Motor neuron (in vitro differentiated cells): ENCODE results near the gene GRK1. TPM values are rescaled to one million over a fixed set of nuclear protein-coding genes. Genes with fewer than 3 reads are reported as not detected.
A peak's percentile ranks its signal among the peaks of the same experiment; 100 is the strongest.

Source experiments
- ATAC-seq, 8 experiments: fragments of 200-7000 bp; cut with Tn5 transposase; replicated peaks in 6 of 8; 2 replicates each; pipeline ENCODE4 v1.8.0; 2021; ENCODE audit warnings: mild to moderate bottlenecking in 8 of 8, moderate library complexity in 8 of 8
- H3K27ac ChIP-seq, 2 donors: fragments of 250-450 bp; sonication (Bioruptor Pico); 2 replicates each; pipeline ENCODE4 v1.9.0; 2021; ENCODE audit warnings: antibody characterized with exemption in 2 of 2, mild to moderate bottlenecking in 2 of 2, moderate library complexity in 1 of 2
- H3K4me1 ChIP-seq, 2 donors: fragments of 250-450 bp; sonication (Bioruptor Pico); replicated peaks in 1 of 2; 2 replicates each; pipeline ENCODE4 v1.6.1; 2021; ENCODE audit warnings: antibody characterized with exemption in 2 of 2, mild to moderate bottlenecking in 2 of 2, moderate library complexity in 1 of 2
- H3K4me3 ChIP-seq, 5 donors: fragments of 250-450 bp; sonication (Bioruptor Pico); 2 replicates each; pipeline ENCODE4 v1.9.0; 2021; ENCODE audit warnings: antibody characterized with exemption in 5 of 5, mild to moderate bottlenecking in 5 of 5, moderate library complexity in 4 of 5
- WGBS, 10 experiments: fragments of 450-650 bp; shearing (Covaris generic); methylation state at CpG; one replicate each; pipeline ENCODE4 v1.0.0; 2022; 5-methylcytosine and 5-hydroxymethylcytosine counted together
- in situ Hi-C, 9 experiments: fragments of 400-800 bp; cut with MboI; loops; one replicate each; pipeline ENCODE4 v1.15.0; 2021; ENCODE audit warnings: low sequenced_read_pairs in 9 of 9, low pct_unique_long_range_greater_than_20kb in 2 of 9; ENCODE audit not compliant: unreplicated experiment in 9 of 9
- total RNA-seq, 8 experiments: library from RNA; unstranded; fragments of 300-600 nt; gene quantifications; 2 replicates each; pipeline versions ENCODE4 v1.2.3 to v1.2.4, GENCODE V29; 2022

GRK1 gene
- total RNA-seq, 8 experiments from 2014 or later, result under 0.01 to 1.1 (median 0.38) TPM; not detected in 1

DNA sequence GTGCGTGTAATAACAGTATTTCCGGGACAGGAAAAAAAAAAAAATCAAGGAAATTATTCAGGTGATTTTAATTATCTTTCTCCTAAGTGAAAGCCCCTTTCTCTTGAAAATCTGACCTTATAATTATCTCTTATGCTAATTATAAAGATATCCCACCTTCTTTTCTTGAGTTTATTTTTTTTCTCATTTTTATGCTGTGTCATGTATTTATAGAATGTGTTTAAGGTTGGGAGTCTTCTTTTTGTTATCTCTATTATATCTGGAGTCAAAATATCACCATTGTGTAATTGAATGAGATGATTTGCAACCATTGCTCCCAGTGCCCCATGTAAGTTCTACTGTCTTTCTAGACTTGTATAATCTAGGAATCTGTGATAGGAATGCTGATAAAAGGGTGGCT is 95.1 kb downstream of the GRK1 start:
- 80 to 100% (median 89%) methylated on average over 1 to 2 of the region's 2 CpGs; no CpG with 5 or more reads in 1 of the 10 experiments for WGBS, 10 experiments
- ATAC-seq, result no peak
- Histone ChIP-seq H3K4me3 (no peak overlapping the region), H3K27ac (no peak overlapping the region), H3K4me1 (peaks cover 11 to 35% of the 10 kb centered on the region in 2 donors)
- in situ Hi-C loops, result no loop called here

DNA sequence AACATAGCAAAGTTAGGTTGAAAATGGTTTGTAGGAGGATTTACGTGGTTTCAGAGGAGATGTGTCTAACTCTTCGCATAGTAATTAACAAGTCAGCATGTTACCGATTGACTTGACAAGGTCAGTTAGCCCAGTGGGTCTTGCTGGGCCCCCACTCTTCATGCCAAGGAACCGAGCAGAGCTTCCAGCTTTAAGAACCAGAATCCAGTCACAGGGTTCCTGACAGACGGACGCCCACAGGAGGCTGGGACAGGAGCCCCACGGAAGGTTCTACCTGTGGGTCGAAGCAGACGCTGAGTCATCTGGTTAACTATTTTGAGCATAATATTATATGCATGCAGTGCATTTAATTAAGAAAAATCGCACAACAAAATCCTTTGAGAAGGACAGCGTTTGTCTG is 95.5 kb downstream of the GRK1 start:
- no peak for ATAC-seq
- WGBS, 10 experiments, result 70 to 95% (median 80%) methylated on average over 2 to 11 of the region's 11 CpGs; no CpG with 5 or more reads in 3 of the 10 experiments
- no peak overlapping the region for H3K27ac ChIP-seq
- no peak overlapping the region for H3K4me3 ChIP-seq
- in situ Hi-C loops, result no loop called here
- peaks cover 11 to 35% of the 10 kb centered on the region in 2 donors for H3K4me1 ChIP-seq

DNA sequence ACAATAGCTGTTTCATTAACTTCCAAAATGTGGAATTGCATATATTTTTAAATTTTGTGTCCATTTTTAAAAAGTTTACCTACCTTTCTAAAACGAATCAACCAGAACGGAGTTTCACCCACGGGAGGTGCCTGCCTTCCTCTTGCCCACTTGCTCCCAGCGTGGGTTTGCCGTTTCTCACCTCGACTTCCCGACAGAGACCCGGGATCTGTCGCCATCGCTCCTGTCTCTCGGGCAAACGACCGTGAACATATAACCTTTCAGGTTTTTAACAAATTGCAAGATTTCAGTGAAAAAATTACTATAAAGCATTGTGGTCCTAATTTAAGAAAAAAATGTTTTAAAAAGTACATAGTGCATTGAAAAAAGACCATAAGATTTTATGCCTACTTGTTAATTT is 96.2 kb downstream of the GRK1 start:
- no peak for ATAC-seq
- Histone ChIP-seq H3K4me3 (no peak overlapping the region), H3K27ac (no peak overlapping the region), H3K4me1 (peaks cover 11 to 31% of the 10 kb centered on the region in 2 donors)
- 83 to 94% (median 88%) methylated on average over 5 to 13 of the region's 13 CpGs; no CpG with 5 or more reads in 1 of the 10 experiments for WGBS, 10 experiments
- in situ Hi-C loops, result no loop called here

DNA sequence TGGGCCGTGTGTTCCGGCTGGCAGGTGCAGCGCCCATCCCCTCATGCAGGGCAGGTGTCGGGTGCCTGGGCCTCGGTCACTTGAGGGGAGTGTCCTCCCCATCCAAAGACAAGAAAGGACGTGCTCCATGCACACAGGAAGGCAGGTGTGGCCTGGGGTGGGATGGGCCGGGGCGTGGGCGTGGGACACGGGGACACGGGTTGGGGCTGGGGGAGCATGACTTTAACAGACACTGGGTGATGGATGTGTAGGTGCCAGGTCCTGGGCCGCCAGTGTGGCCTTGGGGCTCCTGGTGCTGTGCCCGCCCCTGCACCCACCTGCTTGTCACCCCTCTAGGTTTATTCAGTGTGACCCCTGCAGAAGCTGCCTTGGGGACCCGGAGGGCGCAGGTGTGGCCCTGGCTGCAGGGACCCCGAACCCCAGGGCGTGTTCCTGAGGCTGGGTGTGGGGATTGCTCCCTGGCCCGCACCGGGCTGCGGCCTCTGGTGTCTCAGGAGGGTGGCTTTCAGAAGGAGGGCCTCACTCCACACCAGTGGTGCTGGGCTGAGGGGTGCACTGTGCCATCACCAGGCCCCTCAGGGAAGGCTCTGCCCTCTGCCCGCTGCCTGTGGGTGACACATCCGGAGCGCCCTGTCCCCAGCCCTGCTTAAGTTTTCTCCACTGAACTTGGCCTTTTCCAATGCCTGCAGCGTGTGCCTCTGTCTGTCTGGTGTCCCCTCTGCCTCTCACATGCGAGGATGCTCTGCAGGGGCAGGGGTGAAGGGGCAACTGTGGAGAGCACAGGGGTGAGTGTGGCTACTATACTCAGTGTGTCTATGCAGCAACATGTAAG is 97.2 kb downstream of the GRK1 start:
- Histone ChIP-seq H3K27ac (no peak overlapping the region), H3K4me3 (no peak overlapping the region), H3K4me1 (peaks cover 7 to 25% of the 10 kb centered on the region in 2 donors)
- 60 to 100% (median 82%) methylated on average over 1 to 8 of the region's 25 CpGs; no CpG with 5 or more reads in 5 of the 10 experiments for WGBS, 10 experiments
- in situ Hi-C loops, result no loop called here
- peak in 1 of 8 experiments; percentile 3 for ATAC-seq

DNA sequence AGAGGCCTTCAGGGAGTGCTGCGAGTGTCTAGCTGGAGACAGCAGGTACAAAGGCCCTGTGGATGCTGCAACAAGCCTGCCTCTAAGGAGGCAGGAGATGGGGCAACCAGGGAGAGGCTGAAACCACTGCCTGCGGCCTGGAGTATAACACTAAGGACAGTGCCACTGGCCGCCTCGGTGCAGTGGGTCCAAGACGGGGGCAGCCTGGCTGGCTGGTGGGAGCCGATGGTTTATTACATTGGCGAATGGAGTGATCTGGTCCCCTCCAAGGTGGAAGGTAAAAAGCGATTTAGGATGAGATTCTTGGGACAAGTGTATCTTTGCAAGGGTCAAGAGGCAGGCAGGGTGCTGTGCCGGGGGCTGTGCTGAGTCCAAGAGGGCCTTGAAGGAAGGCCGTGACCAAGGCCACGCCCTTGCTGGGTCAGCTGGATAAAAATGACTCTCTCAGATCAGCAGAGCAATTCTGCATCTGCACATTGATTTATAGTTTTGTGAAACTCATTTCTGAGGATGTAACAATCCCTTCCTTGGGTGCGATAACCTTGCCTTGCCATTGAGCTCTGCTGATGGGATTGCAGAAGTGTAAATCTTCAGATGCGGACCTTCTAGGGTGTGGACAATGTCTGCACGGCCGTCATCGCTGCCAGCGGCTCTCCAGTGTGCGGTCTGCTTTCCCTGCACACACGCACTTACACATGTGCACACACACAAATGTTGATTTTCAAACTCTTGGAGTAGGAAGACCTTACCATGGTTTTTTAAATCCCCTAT is 98.0 kb downstream of the GRK1 start:
- Histone ChIP-seq H3K4me3 (no peak overlapping the region), H3K27ac (peak overlapping the region in 1 of 2 donors; percentile 23), H3K4me1 (peaks cover 7 to 21% of the 10 kb centered on the region in 2 donors)
- 50 to 100% (median 91%) methylated on average over 1 to 11 of the region's 19 CpGs; no CpG with 5 or more reads in 3 of the 10 experiments for WGBS, 10 experiments
- peak; percentile 52 to 89 (median 72) for ATAC-seq
- in situ Hi-C loops, result no loop called here

DNA sequence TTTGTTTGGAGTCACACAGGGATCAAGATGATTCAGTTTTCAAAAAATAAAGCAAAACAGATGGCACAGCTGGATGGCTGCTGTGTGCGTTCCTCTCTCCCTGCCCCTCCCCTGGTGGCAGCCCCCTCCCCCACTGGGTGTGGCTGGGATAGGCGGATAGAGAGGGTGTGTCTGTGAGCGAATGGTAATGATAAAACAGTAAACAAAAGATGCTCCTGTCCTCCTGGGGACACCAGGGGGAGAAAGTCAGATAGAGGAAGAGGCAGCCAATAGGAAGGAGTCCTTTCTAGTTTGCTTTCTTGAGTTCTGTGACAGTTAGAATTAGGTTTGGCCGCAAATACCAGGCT is 98.5 kb downstream of the GRK1 start:
- H3K4me1 ChIP-seq, result peaks cover 7 to 21% of the 10 kb centered on the region in 2 donors
- in situ Hi-C loops, result no loop called here
- 0 to 80% methylated on average over 1 to 2 of the region's 4 CpGs; no CpG with 5 or more reads in 8 of the 10 experiments for WGBS, 10 experiments
- ATAC-seq, result peak; percentile 29 to 91 (median 54)
- no peak overlapping the region for H3K4me3 ChIP-seq
- H3K27ac ChIP-seq, result peak overlapping the region in 1 of 2 donors; percentile 23

DNA sequence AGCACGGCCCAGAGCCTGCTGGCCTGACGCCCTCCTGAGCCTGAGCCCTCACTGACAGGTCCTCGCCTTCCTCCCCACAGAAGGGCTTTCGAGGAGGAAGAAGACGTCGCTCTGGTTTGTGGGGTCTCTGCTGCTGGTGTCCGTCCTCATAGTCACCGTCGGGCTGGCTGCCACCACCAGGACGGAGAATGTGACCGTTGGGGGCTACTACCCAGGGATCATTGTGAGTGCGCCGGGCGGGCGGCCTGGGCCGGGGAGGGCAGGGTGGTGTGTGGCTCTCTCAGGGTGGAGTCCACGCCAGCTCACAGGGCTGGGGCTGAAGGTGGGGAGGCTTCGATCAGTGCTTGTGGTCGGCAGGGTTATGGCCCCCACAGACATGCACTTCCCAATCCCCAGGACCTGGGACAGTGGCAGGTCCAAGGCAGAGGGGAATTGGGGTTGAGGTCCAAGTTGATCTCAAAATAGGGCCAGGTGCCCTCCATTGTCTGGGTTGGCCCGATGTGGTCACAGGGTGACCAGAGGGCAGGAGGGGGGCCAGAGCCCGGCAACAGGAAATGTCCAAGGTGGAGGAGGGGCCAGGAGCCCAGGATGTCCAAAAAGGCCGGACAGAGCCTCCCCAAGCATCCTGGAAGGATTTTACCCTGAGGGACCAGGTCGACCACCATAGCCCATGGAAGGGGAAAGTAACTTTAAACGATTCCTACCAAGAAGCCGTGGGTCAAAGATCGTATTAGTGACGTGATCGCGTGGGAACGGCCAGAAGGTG is 99.2 kb downstream of the GRK1 start:
- H3K4me1 ChIP-seq, result peaks cover 7 to 21% of the 10 kb centered on the region in 2 donors
- H3K4me3 ChIP-seq, result no peak overlapping the region
- in situ Hi-C loops, result no loop called here
- 73 to 90% (median 80%) methylated on average over 2 to 12 of the region's 30 CpGs; no CpG with 5 or more reads in 2 of the 10 experiments for WGBS, 10 experiments
- ATAC-seq, result no peak
- H3K27ac ChIP-seq, result peak overlapping the region in 1 of 2 donors; percentile 11

DNA sequence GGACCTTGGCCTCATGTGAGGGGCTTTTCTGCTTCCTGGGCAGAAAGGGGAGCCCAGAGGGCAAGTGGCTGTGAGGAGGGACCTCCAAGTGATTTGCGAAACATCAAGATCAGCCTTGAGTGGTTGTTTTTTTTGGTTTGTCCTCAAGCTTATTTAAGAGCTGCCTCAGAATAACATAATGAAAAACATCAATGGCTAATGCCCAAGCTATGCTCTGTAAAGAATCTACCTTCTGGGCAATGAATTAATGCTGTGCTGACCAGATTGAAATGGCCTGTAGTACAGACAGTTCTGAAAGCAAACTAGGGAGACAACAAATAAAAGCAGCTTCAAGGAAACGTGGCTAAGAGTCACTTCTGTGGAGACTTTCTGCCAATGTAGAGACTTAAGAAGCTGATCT is 100.3 kb downstream of the GRK1 start:
- H3K4me1 ChIP-seq, result peaks cover 7 to 21% of the 10 kb centered on the region in 2 donors
- no peak overlapping the region for H3K4me3 ChIP-seq
- in situ Hi-C loops, result no loop called here
- 22 to 100% (median 100%) methylated on average over 1 to 2 of the region's 2 CpGs; no CpG with 5 or more reads in 1 of the 10 experiments for WGBS, 10 experiments
- no peak overlapping the region for H3K27ac ChIP-seq
- no peak for ATAC-seq

DNA sequence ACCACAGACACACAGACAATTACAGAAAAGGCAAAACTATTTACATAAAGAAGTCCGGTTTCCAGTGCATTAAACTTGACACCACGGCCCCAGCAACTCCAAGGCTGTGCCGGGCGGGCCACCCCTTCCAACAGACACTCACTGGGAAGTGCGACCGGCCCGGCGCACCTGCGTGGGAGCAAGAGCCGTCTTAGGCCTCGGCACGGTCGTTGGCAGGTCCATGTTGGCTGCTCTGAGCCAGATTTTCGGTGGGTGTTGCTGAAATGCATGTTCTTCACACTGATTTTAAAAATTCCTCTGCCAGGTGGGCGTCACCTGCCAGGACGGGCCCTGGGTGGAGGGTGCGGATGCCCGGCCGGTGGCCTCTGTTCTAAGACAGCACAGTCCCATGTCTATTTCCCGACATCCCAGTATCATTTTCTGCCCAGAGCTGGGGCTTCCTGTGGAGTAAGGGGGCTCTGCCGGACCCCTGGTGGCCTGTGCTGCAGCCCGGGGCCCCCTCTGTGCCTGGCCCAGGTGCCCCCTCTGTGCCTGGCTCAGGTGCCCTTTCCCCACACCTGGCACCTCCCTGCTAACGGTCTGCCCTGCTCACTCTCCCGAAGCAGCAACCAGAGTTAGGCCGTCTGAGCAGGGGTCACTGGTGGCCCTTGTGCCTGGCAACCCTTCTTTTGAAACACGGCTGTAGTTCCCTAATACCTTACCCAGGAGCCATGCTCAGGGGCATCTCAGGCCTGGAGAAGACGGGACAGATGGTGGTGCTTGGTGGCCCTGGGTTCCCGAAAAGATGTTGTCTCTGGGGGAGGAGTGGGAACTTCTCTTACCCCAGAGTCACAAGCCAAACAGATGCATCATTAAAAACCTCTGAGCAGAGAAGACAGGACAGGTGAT is 101.2 kb downstream of the GRK1 start:
- peaks cover 7 to 21% of the 10 kb centered on the region in 2 donors for H3K4me1 ChIP-seq
- 79 to 100% (median 88%) methylated on average over 2 to 18 of the region's 28 CpGs; no CpG with 5 or more reads in 3 of the 10 experiments for WGBS, 10 experiments
- H3K4me3 ChIP-seq, result no peak overlapping the region
- in situ Hi-C loops, result no loop called here
- ATAC-seq, result no peak
- H3K27ac ChIP-seq, result no peak overlapping the region

DNA sequence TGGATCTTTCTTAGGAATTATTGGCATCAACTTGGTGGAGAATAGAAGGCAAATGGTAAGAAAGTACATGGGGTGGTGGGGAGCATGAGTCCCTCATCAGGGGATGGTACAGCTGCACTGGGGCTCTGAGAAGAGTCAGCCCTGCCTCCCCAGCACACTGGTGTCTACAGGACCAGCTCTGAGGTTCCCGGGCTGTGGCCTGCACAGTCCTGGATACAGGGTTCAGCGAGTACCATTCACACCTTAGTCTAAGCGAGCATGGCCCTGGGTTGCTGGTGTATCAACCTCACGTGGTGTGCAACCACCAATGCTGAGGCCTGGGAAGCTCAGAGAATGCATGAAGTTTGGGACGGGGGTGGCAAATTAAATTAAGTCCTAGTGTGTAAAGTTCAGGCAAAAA is 102.1 kb downstream of the GRK1 start:
- 0 to 100% (median 60%) methylated on average over 1 to 5 of the region's 5 CpGs; no CpG with 5 or more reads in 2 of the 10 experiments for WGBS, 10 experiments
- Histone ChIP-seq H3K4me3 (no peak overlapping the region), H3K27ac (no peak overlapping the region), H3K4me1 (peaks cover 7 to 21% of the 10 kb centered on the region in 2 donors)
- in situ Hi-C loops, result no loop called here
- ATAC-seq, result no peak

DNA sequence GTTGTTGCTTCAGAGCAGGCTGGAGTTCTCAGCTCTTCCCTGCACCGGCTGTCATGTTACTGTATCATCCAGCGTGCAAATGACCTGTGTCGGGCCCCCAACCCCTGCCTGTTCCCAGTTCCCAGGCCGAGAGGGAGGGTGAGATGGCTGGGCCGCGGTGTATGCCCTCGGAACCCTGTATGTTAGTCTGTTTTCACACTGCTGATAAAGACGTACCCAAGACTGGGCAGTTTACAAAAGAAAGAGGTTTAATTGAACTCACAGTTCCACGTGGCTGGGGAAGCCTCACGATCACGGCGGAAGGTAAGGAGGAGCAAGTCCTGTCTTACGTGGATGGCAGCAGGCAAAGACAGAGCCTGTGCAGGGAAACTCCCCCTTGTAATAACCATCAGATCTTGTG is 102.9 kb downstream of the GRK1 start:
- no peak overlapping the region for H3K4me3 ChIP-seq
- H3K27ac ChIP-seq, result no peak overlapping the region
- 40 to 83% (median 70%) methylated on average over 2 to 8 of the region's 13 CpGs; no CpG with 5 or more reads in 5 of the 10 experiments for WGBS, 10 experiments
- in situ Hi-C loops, result no loop called here
- peak in 3 of 8 experiments; percentile 27 to 38 (median 32) for ATAC-seq
- peaks cover 7 to 19% of the 10 kb centered on the region in 2 donors for H3K4me1 ChIP-seq

DNA sequence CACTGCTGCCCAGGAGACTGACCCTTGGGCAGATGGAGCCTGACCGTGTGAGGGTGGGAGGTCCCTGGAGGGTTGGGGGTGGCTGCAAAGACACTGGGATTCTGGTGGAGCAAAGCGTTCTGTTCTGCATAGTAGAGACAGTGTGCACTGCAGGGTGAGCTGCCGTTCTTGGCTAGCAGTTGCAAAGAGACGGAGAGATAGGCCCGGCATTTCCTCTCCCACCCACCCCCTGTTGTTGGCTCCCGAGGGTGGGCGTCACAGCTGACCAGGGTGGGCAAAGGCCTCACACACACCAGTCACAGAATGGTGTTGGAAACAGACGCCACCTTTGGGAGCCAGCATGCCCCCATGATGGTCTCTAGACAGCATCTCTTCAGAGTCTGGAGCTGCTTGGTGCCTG is 103.4 kb downstream of the GRK1 start:
- peaks cover 4 to 14% of the 10 kb centered on the region in 2 donors for H3K4me1 ChIP-seq
- no peak overlapping the region for H3K4me3 ChIP-seq
- no peak overlapping the region for H3K27ac ChIP-seq
- ATAC-seq, result no peak
- in situ Hi-C loops, result no loop called here
- 0 to 100% (median 71%) methylated on average over 1 to 3 of the region's 8 CpGs; no CpG with 5 or more reads in 6 of the 10 experiments for WGBS, 10 experiments
